Measurements from ENCODE around the gene CRKL.
"Not testable (repeated sequence)": the region's sequence is repeated elsewhere in the genome, so short reads cannot be mapped to it uniquely, and the experiment has no call there.

CRKL gene, protein sequence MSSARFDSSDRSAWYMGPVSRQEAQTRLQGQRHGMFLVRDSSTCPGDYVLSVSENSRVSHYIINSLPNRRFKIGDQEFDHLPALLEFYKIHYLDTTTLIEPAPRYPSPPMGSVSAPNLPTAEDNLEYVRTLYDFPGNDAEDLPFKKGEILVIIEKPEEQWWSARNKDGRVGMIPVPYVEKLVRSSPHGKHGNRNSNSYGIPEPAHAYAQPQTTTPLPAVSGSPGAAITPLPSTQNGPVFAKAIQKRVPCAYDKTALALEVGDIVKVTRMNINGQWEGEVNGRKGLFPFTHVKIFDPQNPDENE

DNA sequence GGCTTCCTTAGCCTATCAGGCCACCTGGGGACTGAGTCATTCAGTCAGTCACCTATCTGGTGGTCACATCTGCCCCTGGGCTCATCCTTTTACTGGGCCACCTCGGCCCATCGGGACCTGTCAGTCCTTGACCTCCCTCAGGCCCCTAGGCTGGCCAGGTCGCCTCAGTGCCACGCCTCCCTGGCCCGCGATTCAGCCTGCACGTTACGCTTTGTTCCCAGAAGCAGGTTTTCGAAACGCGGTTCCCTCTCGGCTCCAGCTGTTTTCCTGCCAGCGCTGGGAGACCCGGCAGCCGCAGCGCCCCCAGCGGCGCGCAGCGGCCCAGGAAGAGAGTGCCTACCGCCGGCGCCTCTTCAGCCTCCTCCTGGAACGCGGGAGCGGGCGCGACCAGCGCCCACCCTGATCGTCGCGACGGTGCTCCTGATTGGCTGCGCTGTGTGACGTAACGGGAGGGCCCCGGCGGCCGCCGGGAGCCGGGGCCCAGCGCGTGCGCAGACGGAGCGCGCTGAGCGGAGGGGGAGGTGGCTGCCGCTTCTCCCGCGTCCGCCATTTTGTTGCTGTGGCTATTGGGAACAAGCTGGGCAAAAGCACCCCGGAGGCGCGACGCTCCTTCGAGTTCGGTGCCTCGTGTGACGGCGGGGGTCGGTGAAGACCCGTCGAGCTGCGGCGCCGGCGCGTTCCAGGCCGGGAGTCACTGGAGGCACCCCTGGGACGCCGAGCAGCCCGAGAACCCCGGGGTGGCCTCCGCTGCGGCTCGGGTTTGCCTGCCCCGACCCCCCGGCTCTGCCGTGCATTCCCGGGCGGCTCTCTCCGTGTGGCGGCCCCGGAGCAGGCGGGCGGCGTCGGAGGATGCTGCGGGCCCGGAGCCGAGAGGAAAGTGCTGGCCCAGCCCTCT lies at the start of gene CRKL:
Gene CRKL, plus strand, starts transcription at position 492 of the 895 bp plus-strand sequence. CDS start 528 bp downstream, outside the sequence.
- DNase-seq: peak; percentile 96

- DNase-seq: no peak
Observed at GRCh38 chr22:20868025-20868962, 48.9 kb upstream of the CRKL start.

DNA sequence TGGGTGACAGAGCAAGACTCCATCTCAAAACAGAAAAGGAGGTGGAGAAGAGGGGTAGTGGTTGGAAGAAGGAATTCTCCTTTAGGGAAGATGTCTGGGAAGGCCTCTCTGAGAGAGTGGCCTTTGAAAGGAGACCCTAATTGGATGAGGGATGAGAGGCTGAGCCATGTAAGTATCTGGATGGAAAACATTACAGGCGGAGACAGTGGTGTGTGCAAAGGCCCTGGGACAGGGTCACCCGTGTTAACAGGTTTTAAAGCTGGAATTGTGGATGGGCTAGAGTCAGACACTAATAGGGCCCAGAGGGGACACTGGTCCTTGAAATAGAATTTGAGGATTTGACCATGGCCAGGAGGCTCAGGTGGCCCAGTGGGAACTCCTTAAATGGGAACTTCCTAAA lies 48.0 kb upstream of the CRKL start:
- no peak for DNase-seq

DNA sequence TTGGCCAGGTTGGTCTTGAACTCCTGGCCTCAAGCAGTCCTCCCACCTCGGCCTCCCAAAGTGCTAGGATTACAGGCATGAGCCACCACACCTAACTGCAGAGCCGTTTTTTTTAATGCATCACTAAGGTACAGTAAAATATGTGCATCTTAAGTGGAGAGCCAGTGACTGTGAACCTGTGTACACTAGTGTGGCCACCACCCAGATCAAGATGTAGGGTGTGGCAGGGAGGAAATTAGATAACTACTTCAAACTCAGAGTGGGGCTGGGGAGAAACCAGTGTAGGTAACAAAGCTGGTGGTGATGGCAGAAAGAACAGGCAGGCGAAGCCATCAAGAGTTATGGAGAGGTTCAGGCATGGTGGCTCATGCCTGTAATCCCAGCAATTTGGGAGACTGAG lies 44.0 kb upstream of the CRKL start:
- no peak for DNase-seq

GRCh38 chr22:20875296-20875695 lies 41.9 kb upstream of the CRKL start:
- DNase-seq: no peak

GRCh38 chr22:20877715-20878114 lies 39.5 kb upstream of the CRKL start:
- DNase-seq: no peak

GRCh38 chr22:20881231-20881630 lies 36.0 kb upstream of the CRKL start:
- DNase-seq: no peak

DNA sequence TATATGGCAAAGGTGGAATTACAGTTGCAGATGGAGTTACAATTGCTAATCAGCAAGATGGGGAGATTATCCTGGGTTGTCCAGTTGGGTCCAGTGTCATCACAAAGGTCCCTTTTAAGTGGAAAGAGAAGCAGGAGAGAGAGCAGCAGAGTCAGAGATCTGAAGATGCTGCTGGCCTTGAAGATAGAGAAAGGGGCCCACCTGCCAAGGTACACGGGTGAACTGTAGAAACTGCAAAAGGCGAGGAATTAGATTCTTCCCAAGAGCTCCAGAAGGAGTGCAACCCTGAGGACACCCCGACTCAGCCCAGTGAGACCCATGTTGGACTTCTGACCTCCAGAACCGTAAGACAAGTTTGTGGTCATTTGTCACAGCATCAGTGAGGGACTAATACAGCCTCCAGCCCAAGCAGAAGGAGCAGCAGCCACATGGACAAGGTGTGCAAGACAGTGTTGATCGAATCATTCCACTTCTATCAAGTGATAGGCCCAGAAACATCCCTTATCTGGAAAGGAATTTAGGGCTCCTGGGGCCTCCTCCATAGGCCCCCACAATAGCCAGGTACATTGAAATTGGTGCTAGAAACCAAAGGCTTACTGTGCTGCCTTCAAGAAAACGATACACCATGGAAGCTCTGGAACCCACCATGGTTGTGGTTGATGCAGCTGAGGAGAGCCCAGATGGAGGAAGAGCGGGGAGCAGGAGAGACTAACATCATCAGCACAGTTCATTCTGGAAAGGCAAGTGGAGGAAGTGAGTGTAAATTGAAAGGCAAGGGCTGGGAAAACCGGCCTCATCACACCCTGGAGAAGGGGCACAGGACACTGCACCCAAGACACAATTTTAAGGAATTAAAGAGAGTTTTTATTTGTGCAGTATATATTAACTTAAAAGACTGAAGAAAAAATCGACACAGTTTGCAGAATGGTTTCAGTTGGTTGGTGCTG lies 35.1 kb upstream of the CRKL start:
- DNase-seq: no peak

- DNase-seq: no peak
Observed at GRCh38 chr22:20882855-20883254, 34.4 kb upstream of the CRKL start.

- no peak for DNase-seq
Observed at GRCh38 chr22:20884454-20884853, 32.8 kb upstream of the CRKL start.

- no peak for DNase-seq
Observed at GRCh38 chr22:20885017-20885556, 32.1 kb upstream of the CRKL start.

DNA sequence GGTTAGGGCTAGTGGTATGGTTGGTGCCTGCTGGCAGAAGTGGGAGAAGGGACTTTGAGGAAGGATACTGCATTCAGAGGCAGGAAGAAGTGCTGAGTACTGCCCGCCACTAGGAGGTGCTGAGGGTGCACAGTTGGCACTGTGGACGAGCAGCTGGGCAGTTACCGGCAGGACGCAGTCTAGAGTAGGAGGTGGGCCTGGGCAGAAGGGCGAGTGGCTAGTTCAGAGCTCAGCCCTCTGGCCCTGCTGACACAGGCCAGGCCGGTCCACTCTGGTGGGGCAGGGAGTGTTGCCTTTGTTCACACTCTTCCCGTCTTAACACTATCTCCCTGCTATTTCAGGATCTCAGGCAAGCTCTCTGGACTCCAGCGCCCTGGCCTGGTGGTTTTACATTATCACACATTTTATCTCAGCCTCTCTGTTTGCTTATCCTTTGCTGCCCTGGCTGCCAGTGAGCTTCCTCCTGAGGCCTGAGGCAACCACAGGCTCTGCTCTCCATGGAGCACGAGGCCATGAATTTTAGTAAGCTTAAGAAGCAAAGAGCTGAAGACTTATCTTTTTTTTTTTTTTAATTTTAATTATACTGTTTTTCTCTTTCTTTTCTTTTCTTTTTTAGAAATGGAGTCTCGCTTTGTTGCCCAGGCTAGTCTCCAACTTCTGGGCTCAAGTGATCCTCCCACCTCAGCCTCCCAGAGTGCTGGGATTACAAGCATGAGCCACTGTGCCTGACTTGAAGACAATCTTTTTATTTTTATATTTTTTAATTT lies 31.5 kb upstream of the CRKL start:
- DNase-seq: peak; percentile 36

- DNase-seq: no peak
Observed at GRCh38 chr22:20887375-20887774, 29.8 kb upstream of the CRKL start.

DNA sequence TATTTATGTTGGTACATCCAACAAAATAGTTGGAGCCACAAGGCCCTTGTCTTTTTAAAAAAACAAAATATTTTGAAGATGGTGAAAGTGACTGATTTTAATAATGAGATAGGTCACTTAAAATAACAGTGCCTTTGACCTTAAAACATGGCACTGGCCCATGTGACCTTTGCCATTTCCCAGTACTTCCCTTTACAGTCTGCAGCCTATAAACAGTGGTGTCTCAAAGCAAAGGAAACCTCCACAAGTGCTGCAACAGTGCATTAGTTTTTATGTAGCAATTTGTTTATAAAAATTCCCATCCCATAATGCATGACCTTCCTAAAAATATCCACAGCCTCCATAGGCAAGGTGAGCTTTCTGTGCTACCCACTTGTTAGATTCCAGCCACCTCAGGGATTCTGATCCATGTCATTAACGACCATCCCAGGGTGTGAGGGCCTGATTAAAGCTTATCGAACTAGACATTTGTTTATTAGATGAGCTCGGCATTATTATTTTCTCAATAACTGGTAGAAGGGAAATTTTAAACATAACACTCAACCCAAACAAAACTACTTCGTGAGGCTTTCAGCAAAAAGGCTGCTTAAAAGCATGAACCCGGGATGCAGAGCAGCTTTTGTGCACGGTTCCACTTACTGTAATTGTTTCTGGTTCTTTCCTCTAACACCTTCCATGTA lies 28.0 kb upstream of the CRKL start:
- DNase-seq: no peak

- no peak for DNase-seq
Observed at GRCh38 chr22:20889904-20890540, 27.2 kb upstream of the CRKL start.

DNA sequence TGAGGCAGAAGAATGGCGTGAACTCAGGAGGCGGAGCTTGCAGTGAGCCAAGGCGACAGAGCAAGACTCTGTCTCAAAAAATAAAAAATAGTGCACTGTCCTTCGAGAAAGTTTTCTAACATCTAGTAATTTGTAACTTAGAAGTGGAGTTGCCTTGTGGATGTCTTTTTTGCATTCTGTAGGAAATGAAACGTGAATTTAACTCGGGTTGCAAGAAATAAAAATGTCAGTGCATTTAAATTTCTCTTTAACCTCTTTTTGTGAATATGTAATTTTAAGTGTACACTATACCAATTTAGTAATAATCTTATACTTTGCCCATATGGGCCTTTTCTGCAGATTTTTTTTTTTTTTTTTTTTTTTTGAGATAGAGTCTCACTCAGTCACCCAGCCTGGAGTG lies 26.2 kb upstream of the CRKL start:
- no peak for DNase-seq

GRCh38 chr22:20897737-20898136 lies 19.5 kb upstream of the CRKL start:
- DNase-seq: not testable (repeated sequence)

DNA sequence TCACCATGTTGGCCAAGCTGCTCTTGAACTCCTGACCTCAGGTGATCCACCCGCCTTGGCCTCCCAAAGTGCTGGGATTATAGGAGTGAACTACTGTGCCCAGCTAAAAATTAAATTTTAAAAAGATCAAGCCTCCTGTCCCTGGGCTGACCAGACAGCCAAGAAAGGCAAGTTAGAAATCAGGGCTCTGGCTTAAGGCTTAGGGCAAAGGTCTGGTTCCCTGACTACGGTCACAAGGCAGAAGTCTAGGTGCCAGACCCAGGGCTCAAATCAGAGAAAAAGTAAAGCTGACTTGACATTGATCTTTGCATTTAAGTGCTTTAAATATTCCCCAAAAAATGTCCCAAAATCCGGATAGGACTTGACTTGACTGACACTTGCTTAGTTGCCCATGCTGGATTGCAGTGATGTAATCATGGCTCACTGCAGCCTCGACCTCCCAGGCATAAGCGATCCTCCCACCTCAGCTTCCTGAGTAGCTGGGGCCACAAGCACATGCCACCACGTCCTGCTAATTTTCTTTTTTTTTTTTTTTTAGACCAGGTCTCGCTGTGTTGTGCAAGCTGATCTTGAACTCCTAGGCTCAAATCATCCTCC lies 17.3 kb upstream of the CRKL start:
- no peak for DNase-seq

Measured in stimulated activated CD4-positive, alpha-beta T cell treated with anti-CD3 and anti-CD28 coated beads, Interleukin-4, amount 100 ng/mL, for 24 hours (primary cell).